Measurements from ENCODE around the gene KCNMA1. TPM values are rescaled to one million over a fixed set of nuclear protein-coding genes. Genes with fewer than 3 reads are reported as not detected.

KCNMA1 gene
- total and polyA plus RNA-seq, 7 donors, result 15.3 to 427 (median 256) TPM

DNA sequence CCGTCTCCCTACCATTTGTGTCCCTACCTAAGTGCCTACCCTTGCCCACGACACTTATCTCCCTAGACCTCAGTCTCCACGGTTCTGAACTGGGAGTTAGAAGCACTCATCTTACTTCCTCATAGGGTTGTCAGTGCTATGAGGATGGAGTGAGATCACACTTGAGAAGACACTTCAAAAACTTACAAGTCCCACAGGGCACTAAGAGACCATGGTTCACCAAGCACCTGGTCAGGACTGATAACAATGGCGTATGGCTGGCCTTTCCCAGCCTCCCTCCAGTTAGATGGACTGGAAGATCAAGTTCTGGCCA lies 43.2 kb downstream of the KCNMA1 start:
- TF ChIP-seq POLR2A (IDR thresholded peaks at IDR 0.05) (no peak), CTCF (IDR thresholded peaks at IDR 0.05) (no peak), POLR2AphosphoS5 (IDR thresholded peaks at IDR 0.05) (no peak), EP300 (IDR thresholded peaks at IDR 0.05) (no peak)
- intact Hi-C loops (cut with DNase I), result loop anchor here (5.0 kb wide), 2 partner anchors 38 to 417 kb away; no protein-coding TSS in a partner anchor
- Histone ChIP-seq H3K9me3 (no peaks in the 10 kb centered on the region), H3K27me3 (no peaks in the 10 kb centered on the region), H3K4me3 (no peak overlapping the region), H3K27ac (peak overlapping the region; percentile 86 to 90 (median 87)), H3K4me1 (peaks cover 0 to 82% (median 61%) of the 10 kb centered on the region in 4 donors), H3K36me3 (no peaks in the 10 kb centered on the region)
- WGBS, 2 donors, result 70 to 89% methylated on average over 4 of the region's 4 CpGs
- DNase-seq, result no peak

- intact Hi-C loops (cut with DNase I), result loop anchor here (5.0 kb wide), 2 partner anchors 38 to 417 kb away; no protein-coding TSS in a partner anchor
- Histone ChIP-seq H3K4me3 (no peak overlapping the region), H3K36me3 (no peaks in the 10 kb centered on the region), H3K9me3 (no peaks in the 10 kb centered on the region), H3K27ac (peak overlapping the region; percentile 86 to 90 (median 87)), H3K27me3 (no peaks in the 10 kb centered on the region), H3K4me1 (peaks cover 0 to 83% (median 62%) of the 10 kb centered on the region in 4 donors)
- WGBS, 2 donors, result 88 to 94% methylated on average over 7 of the region's 7 CpGs
- DNase-seq, result no peak
- TF ChIP-seq POLR2AphosphoS5 (IDR thresholded peaks at IDR 0.05) (no peak), CTCF (IDR thresholded peaks at IDR 0.05) (no peak), EP300 (IDR thresholded peaks at IDR 0.05) (no peak), POLR2A (IDR thresholded peaks at IDR 0.05) (no peak)
Observed at GRCh38 chr10:77593771-77594470, 43.7 kb downstream of the KCNMA1 start.

GRCh38 chr10:77592946-77593636 lies 44.5 kb downstream of the KCNMA1 start:
- TF ChIP-seq POLR2A (IDR thresholded peaks at IDR 0.05) (no peak), POLR2AphosphoS5 (IDR thresholded peaks at IDR 0.05) (no peak), EP300 (IDR thresholded peaks at IDR 0.05) (no peak), CTCF (IDR thresholded peaks at IDR 0.05) (no peak)
- Histone ChIP-seq H3K27ac (peak overlapping the region; percentile 86 to 90 (median 87)), H3K4me1 (peaks cover 0 to 83% (median 62%) of the 10 kb centered on the region in 4 donors), H3K4me3 (no peak overlapping the region), H3K36me3 (no peaks in the 10 kb centered on the region), H3K27me3 (no peaks in the 10 kb centered on the region), H3K9me3 (no peaks in the 10 kb centered on the region)
- DNase-seq, result peak; percentile 70
- intact Hi-C loops (cut with DNase I), result loop anchor here (5.0 kb wide), 2 partner anchors 39 to 416 kb away; no protein-coding TSS in a partner anchor
- 70 to 82% methylated on average over 5 of the region's 5 CpGs for WGBS, 2 donors

- no peak for TF ChIP-seq POLR2A (IDR thresholded peaks at IDR 0.05)
- intact Hi-C loops (cut with DNase I), result loop anchor here (5.0 kb wide), 2 partner anchors 40 to 415 kb away; no protein-coding TSS in a partner anchor
- Histone ChIP-seq H3K36me3 (no peaks in the 10 kb centered on the region), H3K27me3 (no peaks in the 10 kb centered on the region), H3K27ac (peak overlapping the region; percentile 86 to 90 (median 87)), H3K4me1 (peaks cover 0 to 89% (median 68%) of the 10 kb centered on the region in 4 donors), H3K4me3 (no peak overlapping the region), H3K9me3 (no peaks in the 10 kb centered on the region)
- WGBS, 2 donors, result 90 to 91% methylated on average over 4 of the region's 4 CpGs
- DNase-seq, result peak; percentile 46
Observed at GRCh38 chr10:77592510-77592909, 45.1 kb downstream of the KCNMA1 start.

GRCh38 chr10:77591238-77591880 lies 46.2 kb downstream of the KCNMA1 start:
- Histone ChIP-seq H3K4me1 (peaks cover 0 to 94% (median 79%) of the 10 kb centered on the region in 4 donors), H3K36me3 (no peaks in the 10 kb centered on the region), H3K4me3 (no peak overlapping the region), H3K27ac (peak overlapping the region; percentile 86 to 90 (median 87)), H3K27me3 (no peaks in the 10 kb centered on the region), H3K9me3 (no peaks in the 10 kb centered on the region)
- no peak for DNase-seq
- intact Hi-C loops (cut with DNase I), result loop anchor here (5.0 kb wide), 2 partner anchors 41 to 414 kb away; no protein-coding TSS in a partner anchor
- TF ChIP-seq POLR2A (IDR thresholded peaks at IDR 0.05), result no peak
- TF ChIP-seq EP300 (IDR thresholded peaks at IDR 0.05), result no peak
- TF ChIP-seq POLR2AphosphoS5 (IDR thresholded peaks at IDR 0.05), result no peak
- TF ChIP-seq CTCF (IDR thresholded peaks at IDR 0.05), result no peak
- 92 to 94% methylated on average over 3 of the region's 3 CpGs for WGBS, 2 donors
